BJ (cell line): ENCODE data around the gene TRAK1. TPM values are rescaled to one million over a fixed set of nuclear protein-coding genes. Genes with fewer than 3 reads are reported as not detected.

Experiments
- CTCF ChIA-PET: fragments of 350-600 bp; formaldehyde crosslinking; extraction: SDS; loops from one replicate; lab custom pipeline; 2021; ENCODE audit warnings: antibody characterized with exemption, inconsistent platforms; lab: Yijun Ruan, JAX
- POLR2A ChIA-PET: fragments of 300-600 bp; sonication (Branson Sonifier 250); formaldehyde crosslinking; extraction: SDS; loops from one replicate; lab custom pipeline; 2021; ENCODE audit warnings: antibody characterized with exemption; lab: Charles Lee
- DNase-seq: peaks from one replicate; pipeline ENCODE4 v3.0.0-alpha.2; 2011; ENCODE audit warnings: low read depth
- H3K27me3 ChIP-seq: 2 replicates; pipeline ENCODE4 v1.6.0; 2011; ENCODE audit warnings: low read length; ENCODE audit not compliant: control insufficient read depth, insufficient read depth
- H3K36me3 ChIP-seq: 2 replicates; pipeline ENCODE4 v1.5.1; 2011; ENCODE audit warnings: low read length; ENCODE audit not compliant: control insufficient read depth, insufficient read depth
- H3K4me3 ChIP-seq: 2 replicates; pipeline ENCODE4 v1.5.1; 2011; ENCODE audit warnings: low read depth, mild to moderate bottlenecking, control low read depth, low read length
- polyA plus RNA-seq: library from polyadenylated mRNA; depleted of rRNA; stranded (reverse); fragments of >200 nt; gene quantifications from 2 replicates; pipeline ENCODE4 v1.2.3, GENCODE V29; 2011
- TF ChIP-seq, protein P1 (sequence below): IDR thresholded peaks from 2 replicates; pipeline ENCODE4 v1.5.1; 2011; ENCODE audit warnings: low read depth, mild to moderate bottlenecking, control low read depth, inconsistent platforms, low read length, moderate library complexity; ENCODE audit not compliant: insufficient read depth

TRAK1 gene
- polyA plus RNA-seq, 1 experiment = 36.3 TPM

DNA sequence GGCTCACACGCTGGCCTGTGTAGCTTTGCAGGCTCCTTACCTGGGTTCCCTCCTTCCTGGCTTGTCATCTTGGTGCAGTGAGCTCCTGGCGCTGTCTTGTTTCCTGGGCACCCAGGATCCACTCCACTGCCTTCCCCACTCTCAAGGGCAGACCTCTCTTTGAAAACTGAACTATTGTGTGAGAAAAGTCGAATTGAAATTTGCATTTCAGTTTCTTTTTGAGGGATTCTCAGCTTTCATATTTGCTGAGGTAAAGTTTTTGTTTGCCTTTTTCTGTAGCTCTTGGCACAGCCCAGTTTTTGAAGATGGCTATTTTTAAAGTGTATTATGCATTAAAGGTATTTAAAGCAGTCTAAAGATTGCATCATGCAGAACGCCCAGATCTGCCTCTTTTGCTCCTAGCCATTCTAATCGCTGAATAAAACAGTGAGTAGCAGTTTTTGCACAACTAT, 104.7 kb downstream of the TRAK1 start:
- POLR2A ChIA-PET = no interaction called here
- H3K36me3 ChIP-seq = peaks cover 17% of the 10 kb centered on the region
- TF ChIP-seq, protein P1, sequence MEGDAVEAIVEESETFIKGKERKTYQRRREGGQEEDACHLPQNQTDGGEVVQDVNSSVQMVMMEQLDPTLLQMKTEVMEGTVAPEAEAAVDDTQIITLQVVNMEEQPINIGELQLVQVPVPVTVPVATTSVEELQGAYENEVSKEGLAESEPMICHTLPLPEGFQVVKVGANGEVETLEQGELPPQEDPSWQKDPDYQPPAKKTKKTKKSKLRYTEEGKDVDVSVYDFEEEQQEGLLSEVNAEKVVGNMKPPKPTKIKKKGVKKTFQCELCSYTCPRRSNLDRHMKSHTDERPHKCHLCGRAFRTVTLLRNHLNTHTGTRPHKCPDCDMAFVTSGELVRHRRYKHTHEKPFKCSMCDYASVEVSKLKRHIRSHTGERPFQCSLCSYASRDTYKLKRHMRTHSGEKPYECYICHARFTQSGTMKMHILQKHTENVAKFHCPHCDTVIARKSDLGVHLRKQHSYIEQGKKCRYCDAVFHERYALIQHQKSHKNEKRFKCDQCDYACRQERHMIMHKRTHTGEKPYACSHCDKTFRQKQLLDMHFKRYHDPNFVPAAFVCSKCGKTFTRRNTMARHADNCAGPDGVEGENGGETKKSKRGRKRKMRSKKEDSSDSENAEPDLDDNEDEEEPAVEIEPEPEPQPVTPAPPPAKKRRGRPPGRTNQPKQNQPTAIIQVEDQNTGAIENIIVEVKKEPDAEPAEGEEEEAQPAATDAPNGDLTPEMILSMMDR = no peak
- CTCF ChIA-PET = interaction anchor here (0.8 to 1.7 kb wide), 4 partner anchors 9 to 79 kb away, joined by 3 to 5 read pairs (median 4); no protein-coding TSS in a partner anchor
- H3K4me3 ChIP-seq = no peak overlapping the region
- H3K27me3 ChIP-seq = no peaks in the 10 kb centered on the region
- DNase-seq = no peak

DNA sequence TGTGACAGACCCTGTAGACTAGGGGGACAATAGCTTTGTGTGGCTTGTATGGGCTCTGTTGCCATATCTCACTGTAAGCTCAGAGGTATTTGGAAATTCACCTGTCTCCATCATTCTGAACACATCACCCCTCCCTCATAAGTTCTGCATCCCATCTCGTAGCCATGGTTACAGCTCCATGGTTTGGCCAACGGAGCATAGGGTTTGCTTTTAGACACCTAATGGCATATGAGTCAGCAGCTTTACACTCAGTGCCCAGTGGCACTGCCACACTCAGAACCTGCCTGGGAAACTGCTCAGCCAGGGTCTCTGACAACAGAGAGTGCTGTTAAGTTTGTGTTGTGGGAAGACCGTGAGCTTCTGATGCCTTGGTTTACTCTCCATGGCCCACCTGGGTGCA, 107.6 kb downstream of the TRAK1 start:
- POLR2A ChIA-PET = no interaction called here
- Histone ChIP-seq H3K27me3 (no peaks in the 10 kb centered on the region), H3K4me3 (no peak overlapping the region), H3K36me3 (peaks cover 21% of the 10 kb centered on the region)
- CTCF ChIA-PET = interaction anchor here (0.8 to 1.1 kb wide), 3 partner anchors 9 to 182 kb away, joined by 3 read pairs; no protein-coding TSS in a partner anchor
- TF ChIP-seq, protein P1 = no peak
- DNase-seq = no peak

DNA sequence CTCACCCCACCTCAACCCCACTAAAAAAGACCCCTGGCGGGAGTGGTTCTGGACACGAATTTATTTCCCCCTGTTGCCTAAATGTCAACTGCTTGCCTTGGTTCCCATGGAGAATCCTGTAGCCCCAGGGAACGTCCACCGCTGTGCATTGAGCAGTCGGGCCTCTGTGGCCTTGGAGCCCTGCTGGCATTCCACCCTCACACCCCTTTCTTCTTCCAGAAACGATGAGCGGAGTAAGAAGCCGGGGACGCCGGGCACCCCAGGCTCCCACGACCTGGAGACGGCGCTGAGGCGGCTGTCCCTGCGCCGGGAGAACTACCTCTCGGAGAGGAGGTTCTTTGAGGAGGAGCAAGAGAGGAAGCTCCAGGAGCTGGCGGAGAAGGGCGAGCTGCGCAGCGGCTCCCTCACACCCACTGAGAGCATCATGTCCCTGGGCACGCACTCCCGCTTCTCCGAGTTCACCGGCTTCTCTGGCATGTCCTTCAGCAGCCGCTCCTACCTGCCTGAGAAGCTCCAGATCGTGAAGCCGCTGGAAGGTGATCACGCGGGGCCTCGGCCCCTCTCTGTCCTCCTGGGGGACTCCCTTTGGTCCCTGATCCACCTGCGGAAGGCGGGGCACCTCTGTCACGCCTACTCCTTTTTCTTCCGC, 111.2 kb downstream of the TRAK1 start:
- Histone ChIP-seq H3K27me3 (no peaks in the 10 kb centered on the region), H3K36me3 (peaks cover 18% of the 10 kb centered on the region), H3K4me3 (no peak overlapping the region)
- CTCF ChIA-PET = interaction anchor here (3.7 kb wide), 1 partner anchor 11 kb away, joined by 20 read pairs; no protein-coding TSS in a partner anchor
- no peak for DNase-seq
- TF ChIP-seq, protein P1 = no peak
- POLR2A ChIA-PET = no interaction called here

DNA sequence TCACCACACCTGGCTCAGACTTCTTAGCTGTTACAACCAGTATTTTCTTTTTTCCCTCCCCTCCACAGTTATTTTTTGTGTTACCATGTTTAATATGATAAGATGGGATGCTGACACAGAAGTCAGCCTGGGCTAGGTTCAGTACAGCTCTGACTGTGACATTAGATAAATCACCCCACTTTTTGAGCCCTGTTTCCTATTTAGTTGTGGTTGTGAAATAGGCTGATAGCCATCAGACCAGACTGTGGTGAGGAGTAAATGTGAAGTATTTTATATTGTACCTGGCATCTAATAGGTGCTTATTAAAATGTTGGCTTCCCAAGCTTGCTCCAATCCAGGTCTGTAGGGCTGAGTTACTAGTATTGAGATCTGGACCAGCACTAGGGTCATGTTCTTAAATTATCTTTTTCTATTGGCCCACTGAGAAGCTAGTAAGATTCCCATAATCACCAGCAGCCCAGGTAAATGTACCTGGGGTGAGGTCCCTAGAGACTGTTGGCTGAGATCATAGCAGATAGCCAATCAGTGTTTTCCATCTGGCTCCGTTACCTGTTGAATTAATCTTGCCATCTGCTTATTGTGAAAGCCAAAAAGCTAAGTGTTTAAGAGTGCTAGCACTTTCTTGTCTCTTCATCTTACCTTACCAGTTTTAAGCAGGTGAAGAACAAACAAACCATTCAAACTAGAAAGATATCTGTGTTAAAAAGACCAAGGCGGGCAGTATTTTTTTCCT, 113.9 kb downstream of the TRAK1 start:
- peaks cover 20% of the 10 kb centered on the region for H3K36me3 ChIP-seq
- CTCF ChIA-PET = interaction anchor here (1.1 to 2.1 kb wide), 2 partner anchors 8 to 14 kb away, joined by 3 to 8 read pairs; no protein-coding TSS in a partner anchor
- POLR2A ChIA-PET = no interaction called here
- H3K27me3 ChIP-seq = no peaks in the 10 kb centered on the region
- DNase-seq = no peak
- TF ChIP-seq, protein P1 = no peak
- no peak overlapping the region for H3K4me3 ChIP-seq
